Measurements from ENCODE around the gene TXNRD2.

The TXNRD2 gene

DNA sequence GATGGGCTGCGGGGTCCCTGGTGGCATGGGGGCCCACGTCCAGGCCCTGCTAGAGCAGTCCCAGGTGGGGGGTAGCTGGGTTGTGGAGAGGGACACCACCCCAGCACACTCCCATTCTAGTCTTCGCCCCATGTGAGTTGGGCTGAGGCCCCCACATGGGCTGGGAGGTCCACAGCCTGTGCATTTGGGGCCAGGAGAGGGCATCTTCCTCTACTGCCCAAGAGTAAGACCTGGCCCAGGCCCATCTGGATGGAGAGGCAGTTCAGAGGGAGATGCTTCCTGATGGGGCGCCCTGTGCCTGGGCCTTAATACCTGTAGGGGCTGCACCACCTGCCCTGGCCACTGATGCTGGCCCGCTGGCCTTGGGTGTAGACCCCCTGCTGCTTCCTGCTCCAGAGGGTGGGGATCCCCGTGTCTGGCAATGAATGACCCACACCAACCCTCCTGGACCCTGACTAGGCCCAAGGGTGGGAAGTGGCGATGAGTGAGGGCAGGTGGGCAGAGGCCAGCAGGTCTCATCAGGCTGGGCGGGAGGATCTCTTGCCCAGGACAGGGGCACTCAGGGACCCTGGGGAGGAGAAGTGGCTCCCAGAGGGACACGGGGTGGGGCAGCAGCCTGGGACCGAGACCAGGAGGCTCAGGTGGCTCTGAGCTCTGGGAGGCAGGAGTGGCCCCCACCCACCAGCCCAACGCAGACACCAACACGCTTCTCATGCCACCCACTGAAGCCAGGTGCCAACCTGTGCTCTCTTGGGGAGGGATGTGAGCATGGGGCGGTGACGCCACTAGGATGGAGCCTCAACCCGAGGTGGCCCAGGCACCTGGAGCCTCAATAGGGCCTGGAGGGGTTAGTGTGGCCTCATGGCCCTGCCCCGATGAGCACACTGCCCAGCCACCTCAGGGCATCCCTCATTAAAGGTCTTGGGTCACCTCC lies 69.5 kb downstream of the TXNRD2 start:
- H3K27ac ChIP-seq: no peak overlapping the region
- TF ChIP-seq ZFX (IDR thresholded peaks at IDR 0.05): no peak
- no peak for TF ChIP-seq CTCF (conservative IDR thresholded peaks at IDR 0.05)

DNA sequence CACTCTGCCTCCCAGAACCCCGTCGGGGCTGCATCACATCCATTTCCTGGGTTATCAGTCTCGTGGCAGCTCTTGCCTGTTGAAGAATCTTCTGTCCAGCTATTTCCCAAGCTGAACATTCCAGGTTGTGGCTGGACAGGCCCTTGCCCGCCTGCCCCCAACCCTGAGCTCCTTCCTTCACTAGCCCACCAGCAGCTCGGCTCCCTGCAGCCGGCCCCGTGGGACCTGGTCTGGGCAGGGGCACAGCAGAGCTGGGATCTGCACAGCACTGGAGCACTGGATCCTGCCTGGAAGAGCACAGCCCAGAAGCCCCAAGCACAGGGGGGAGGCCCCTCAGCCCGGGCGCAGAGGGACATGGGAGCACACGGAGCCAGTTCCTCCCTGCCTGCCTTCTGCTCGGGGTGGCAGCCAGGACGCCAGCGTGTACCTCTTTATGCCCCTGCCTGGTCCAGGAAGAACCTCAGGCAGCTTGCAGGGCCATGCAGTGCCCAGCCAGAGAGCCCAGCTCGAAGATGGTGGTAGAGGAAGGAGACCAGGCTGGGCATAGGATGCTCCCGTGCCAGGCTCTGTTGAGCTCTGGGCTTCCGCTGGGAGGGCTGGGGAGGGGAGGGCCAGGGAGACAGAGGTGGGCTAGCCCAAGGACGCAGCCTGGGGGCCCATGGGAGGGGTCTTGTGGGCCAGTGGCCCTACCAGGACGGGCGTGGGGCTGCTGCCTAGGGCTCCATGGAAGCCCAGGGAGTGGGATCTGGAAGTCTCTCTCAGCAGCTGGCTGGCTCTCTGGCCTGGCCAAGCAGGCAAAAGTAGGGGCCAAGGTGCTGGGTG lies 70.4 kb downstream of the TXNRD2 start:
- H3K27ac ChIP-seq: no peak overlapping the region
- TF ChIP-seq ZFX (IDR thresholded peaks at IDR 0.05): no peak
- no peak for TF ChIP-seq CTCF (conservative IDR thresholded peaks at IDR 0.05)

DNA sequence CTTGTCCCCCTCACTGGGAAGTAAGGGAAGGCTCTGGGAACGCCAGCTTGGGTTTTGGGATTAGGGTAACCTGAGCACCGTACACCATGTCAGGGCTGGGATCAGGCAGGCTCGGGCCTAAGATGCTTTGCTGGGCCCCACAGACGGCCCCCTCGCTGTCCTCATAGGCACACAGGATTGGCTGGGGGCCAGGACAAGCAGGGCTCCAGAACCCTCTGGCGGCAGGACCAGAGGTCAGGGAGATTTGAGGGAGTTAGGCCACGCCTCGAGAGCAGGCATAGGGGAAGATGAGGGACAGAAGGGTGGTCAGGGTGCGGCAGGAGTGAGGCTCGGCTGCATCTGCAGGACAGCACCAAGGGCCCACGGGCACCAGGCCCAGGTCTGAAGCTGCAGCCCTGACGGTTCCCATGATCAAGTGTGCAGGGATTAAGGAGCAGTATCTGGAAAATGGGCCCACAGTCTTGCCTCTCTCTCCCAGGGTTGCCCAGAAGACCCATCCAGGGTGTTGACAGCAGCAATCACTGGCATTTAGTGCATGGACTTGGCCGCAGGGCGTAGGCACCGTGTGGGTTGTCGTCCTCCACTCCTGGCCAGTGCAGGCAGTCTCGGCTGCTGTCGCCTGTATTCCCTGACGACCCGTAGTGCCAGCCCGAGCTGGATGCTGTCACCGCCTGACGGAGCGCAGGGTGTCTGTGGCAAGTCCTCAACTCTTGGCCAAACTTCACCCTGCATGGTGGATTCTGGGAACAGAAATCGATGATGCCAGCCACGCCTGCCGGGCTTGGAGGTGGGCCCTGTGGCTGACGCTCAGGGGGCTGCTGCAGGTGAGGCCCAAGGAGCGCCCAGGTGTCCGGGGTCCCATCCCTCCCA lies 71.2 kb downstream of the TXNRD2 start:
- H3K27ac ChIP-seq: no peak overlapping the region
- TF ChIP-seq ZFX (IDR thresholded peaks at IDR 0.05) (no peak), CTCF (conservative IDR thresholded peaks at IDR 0.05) (no peak)

DNA sequence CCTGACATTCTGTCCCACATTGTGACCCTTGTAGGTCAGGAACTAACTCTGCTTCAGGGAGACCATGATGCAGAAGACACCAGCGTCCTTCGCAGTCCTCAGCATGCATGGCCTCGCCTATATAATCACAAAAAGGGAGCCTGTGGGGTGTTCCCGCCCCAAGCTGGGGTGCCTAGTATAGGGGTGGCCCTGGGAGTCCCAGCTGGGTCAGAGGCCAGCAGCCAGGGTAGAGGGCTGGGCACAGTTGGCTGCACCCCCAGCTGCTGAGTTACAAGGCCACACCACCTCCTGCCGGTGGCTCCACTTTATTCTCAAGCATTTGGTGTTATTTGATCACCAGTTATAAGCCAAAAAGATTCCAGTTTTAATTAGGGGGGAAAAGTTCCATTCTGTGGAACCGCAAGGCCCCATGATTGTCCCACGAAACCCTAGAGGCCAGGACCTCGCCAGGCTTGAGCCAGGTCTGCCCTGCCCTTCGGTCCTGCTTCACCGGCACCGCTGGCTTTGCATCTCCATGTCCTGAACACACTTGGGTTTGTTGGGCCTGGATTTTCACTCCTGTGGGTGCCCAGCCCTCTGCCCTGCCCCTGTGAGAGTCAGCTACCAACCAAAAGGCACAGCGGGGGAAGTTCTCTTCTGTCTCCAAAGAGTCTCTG lies 72.0 kb downstream of the TXNRD2 start:
- TF ChIP-seq ZFX (IDR thresholded peaks at IDR 0.05) (no peak), CTCF (conservative IDR thresholded peaks at IDR 0.05) (no peak)
- H3K27ac ChIP-seq: no peak overlapping the region

DNA sequence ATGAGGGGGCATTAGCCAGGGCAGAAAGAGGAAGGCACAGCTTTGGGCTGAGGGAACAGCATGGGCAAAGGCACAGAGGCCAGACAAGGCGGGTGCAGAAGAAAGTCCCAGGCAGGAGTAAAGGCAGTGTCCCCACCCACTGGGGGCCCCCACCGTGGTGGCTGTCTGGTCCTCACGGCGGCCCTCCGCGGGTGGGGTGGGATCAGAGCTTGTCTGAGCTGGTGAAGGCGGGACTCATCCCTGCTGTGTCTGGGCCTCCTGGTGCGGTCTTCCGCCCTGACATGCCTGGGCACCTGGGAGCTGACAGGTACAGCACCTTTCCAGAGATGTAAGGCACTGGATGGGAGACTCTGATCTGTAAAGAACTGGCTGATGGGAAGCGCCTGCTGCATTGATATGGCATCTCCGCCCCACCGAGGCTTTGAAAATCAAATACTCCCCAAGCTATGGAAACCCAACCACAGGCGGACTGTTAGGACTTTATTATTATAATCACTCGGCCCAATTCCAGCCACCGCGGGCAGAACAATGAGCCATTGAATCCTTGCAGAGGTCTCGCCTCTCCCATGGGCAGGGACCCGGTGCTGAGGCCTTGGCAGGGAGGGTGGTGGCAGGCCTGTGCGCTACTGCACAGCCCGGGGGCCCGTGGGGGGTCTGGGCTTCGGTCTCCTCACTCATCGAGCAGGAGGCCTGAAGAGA lies 72.7 kb downstream of the TXNRD2 start:
- no peak overlapping the region for H3K27ac ChIP-seq
- no peak for TF ChIP-seq CTCF (conservative IDR thresholded peaks at IDR 0.05)
- TF ChIP-seq ZFX (IDR thresholded peaks at IDR 0.05): no peak

DNA sequence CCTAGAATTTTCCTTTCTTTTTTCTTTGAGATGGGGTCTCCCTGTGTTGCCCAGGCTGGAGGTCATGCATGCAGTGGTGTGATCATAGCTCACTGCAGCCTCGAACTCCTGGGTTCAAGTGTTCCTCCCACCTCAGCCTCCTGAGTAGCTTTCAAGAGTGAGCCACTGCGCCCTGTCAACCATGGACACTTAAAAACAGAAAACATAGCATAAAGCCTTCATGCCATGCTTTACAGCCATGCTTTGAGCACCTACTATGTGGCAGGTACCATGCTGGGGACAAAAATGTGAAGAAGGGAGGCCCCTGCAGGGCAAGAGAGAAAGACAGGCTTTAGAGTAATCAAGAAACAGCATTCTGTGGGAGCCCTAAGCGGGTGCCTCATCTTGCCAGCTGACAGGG lies 73.3 kb downstream of the TXNRD2 start:
- TF ChIP-seq CTCF (conservative IDR thresholded peaks at IDR 0.05) (no peak), ZFX (IDR thresholded peaks at IDR 0.05) (no peak)

More for the DNA sequence above, 73.3 kb downstream of the TXNRD2 start:
- H3K27ac ChIP-seq: no peak overlapping the region

All from C4-2B (cell line).